HG02763 (cell line): ENCODE measurements around the gene RAB15.
"Not testable (repeated sequence)": the region's sequence is repeated elsewhere in the genome, so short reads cannot be mapped to it uniquely, and the experiment has no call there.

Experiments
- ATAC-seq: cut with Tn5 transposase; IDR thresholded peaks from one replicate; pipeline ENCODE4 v1.9.1; 2021; ENCODE audit warnings: mild to moderate bottlenecking, moderate library complexity; ENCODE audit not compliant: unreplicated experiment

Gene RAB15

GRCh38 chr14:64913477-64913876, 58.7 kb downstream of the RAB15 start:
- not testable (repeated sequence) for ATAC-seq

DNA sequence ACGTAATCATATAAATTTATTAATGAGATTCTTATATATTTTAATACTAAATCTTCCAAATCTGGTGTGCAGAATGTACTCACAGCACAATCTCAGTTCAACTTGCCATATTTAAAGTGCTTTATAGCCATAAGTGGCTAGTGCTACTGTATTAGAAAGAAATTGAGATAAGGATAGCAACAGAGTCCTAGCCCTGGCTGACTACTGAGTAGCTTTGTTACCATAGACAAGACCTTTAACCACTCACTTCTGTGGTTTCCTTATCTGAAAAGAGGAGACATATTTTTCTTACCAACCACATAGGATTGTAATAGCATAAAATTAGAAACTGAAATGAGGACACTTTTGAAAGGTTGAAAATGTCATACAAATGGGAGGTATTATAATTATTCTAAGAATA, 59.9 kb downstream of the RAB15 start:
- ATAC-seq, result no peak

DNA sequence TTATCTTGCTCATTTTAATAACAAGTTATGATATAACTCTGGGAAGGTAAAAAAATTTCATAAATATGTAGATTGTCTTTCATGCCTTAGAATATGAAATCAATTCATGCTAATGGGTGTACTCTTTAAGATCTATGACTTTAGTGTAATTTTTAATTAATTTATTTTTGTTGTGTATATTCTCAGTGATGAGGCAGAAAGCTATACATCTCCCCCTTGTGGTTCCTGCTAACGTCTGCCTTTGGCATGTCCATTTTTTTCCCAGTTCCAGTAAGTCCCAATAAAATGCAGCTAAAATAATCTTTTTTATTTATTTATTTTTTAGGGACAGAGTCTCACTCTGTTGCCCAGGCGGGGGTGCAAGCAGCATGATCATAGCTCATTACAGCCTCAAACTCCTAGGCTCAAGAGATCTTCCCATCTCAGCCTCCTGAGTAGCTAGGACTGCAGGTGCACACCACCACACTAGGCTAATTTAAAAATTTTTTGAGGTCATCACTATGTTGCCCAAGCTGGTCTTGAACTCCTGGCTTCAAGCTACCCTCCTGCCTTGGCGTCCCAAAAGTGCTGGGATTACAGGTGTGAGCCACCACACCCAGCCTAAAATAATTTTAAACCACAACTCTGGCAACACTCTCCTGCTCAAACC, 61.2 kb downstream of the RAB15 start:
- ATAC-seq, result no peak

DNA sequence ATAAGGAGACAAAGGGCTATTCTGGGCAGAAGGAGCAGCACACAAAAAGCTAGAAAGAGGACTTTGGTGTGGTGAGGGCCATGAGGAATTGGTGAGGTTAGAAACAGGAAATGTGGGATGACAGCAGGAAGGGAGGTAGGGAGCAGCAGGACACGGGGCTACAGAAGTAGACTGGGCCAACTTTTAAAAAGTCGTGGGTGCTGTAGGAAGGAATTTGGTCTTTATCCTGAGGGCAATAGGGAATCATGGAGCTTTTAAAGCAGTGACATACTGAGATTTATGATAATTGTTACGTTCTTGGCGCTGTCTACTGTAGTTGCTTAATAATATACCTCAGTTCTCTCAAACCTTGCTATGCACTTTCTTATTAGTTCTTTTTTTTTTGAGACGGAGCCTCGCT, 66.1 kb downstream of the RAB15 start:
- ATAC-seq, result no peak

- ATAC-seq, result no peak
Measured at GRCh38 chr14:64899958-64900357, 72.2 kb downstream of the RAB15 start.
